HG02981 (cell line): ENCODE results near the gene JCAD.
"Not testable (repeated sequence)": the region's sequence is repeated elsewhere in the genome, so short reads cannot be mapped to it uniquely, and the experiment has no call there.

Source experiments
- ATAC-seq: cut with Tn5 transposase; IDR thresholded peaks from one replicate; pipeline ENCODE4 v1.9.1; 2021; ENCODE audit warnings: mild to moderate bottlenecking, moderate library complexity; ENCODE audit not compliant: unreplicated experiment

Gene JCAD

DNA sequence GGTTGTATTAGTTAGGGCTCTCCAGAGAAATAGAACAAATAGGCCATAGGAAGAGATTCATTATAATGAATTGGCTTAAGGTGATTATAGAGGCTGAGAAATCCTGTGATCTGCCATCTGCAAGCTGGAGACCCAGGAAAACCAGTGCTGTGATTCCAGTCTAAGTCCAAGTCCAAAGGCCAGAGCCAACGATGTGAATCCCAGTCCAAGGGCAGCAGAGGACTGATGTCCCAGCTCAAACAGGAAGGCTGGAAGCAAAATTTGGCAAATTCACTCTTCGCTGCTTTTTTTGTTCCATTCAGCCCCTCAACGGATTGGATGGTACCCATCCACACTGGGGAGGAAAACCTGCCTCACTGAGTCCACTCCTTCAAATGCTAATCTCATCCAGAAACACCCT lies 68.0 kb downstream of the JCAD start:
- no peak for ATAC-seq

DNA sequence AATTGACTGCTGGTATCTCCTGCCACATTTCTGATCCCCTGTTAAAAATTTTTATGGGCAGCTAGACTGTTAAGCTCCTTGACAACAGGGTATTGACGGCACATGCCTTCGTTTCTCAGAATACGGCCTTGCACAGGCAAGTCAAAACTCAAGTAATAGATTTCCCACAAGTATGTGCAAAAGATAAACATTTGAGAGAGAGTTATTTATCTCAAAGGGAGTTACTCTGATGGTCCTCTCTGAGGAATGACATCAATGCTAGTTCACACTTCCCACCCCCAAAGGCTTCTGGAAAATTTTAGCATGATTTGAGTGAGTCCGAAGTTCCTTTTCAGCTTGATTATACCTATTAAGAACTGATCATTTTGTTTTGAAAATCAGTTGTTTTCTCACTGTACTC lies 71.9 kb downstream of the JCAD start:
- ATAC-seq: no peak

DNA sequence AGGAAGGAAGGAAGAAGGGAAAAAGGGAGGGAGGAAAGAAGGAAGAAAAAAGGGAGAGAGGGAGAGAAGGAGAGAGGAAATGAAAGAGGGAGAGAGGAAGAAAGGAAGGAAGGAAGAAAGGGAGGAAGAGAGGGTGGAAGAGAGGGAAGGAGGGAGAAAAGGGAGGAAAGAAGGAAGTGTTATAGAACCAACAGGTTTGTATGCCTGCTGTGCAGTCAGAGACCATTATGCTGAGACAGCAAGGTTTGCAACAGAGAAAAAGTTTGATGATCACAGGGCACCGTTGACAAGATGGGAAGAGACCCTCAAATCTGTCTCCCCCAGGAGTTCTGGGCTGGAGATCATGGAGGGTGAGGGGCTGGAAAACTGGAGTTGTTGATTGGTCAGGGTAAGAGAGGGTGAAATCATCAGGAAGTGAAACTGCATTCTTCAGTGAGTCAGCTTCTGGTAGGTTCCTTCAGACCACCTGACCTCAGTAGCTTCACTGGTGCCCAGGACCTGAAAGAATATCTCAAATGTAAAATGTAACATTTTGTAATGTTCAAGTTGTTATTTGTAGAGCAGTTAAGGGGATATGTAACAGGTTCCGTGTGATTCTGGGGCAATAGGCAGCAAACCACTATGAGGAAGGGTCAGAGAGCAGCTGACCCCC lies 76.3 kb downstream of the JCAD start:
- ATAC-seq: no peak

DNA sequence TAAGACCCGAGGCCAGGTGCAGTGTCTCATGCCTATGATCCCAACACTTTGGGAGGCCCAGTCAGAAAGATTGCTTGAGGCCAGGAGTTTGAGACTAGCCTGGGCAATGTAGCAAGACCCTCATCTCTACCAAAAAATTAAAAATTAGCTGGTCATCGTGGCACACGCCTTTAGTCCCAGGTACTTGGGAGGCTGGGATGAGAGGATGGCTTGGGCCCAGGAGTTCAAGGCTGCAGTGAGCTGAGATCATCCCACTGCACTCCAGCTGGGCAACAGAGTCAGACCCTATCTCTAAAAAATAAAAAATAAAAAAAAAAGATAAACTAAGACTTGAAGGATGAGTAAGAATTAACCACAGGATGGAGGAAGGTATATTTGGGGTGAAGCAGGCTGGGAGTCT lies 77.9 kb downstream of the JCAD start:
- ATAC-seq: no peak

DNA sequence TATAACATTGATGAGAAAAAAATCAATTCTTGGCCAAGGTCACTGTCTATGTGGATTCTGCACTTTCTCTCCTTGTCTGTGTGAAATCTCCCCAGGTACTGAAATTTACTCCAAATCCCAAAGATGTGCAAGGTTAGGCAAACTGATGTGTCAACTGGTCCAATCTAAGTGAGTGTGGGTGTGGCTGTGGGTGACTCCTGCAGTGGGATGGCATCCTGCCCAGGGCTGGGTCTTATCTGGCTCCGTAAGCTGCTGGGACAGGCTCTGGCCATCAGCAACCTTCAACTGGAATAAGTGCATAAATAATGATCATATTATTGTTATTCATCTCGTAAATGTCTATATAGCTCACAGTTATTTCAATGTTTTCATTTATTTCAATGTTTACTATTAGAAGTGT lies 79.3 kb downstream of the JCAD start:
- ATAC-seq: no peak

GRCh38 chr10:29979421-29979779 lies 80.0 kb downstream of the JCAD start:
- not testable (repeated sequence) for ATAC-seq

GRCh38 chr10:29977171-29977570 lies 82.2 kb downstream of the JCAD start:
- no peak for ATAC-seq

DNA sequence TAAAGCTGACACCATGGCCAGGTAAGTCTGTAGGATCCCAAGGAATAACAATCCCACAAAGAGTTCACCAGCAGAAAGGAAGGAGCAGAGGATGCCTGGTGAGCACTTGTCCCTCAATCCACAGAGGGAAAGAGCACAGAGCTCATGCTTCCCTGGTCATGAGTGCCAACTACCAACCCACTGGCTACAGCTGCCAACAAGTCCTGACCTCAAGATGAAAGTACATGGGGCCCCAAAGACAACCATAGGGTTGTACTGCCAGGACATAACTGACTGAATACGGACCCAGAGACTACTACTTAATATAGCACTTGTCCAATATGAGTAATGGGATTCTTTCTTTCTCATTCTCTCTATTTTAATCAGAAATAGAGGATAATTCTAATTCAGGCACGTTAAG lies 83.3 kb downstream of the JCAD start:
- no peak for ATAC-seq

DNA sequence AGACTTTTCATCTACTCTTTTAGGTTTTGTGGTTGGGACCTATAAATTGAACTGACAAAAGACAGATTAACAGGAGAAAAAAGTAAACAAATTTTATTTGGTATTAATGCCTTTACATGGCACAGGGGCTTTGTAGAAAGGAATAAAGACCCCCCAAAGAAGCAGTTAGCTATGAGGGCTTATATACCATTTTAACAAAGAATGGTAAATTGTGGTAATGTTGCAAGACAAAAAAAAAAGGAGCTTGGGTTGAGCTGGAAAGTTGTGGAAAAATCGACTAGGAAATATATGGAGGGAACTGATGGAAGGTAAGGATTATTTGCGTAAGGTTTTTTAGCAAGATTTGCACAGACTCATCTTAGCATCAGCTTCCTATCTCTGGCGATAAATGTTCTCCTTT lies 84.6 kb downstream of the JCAD start:
- no peak for ATAC-seq

DNA sequence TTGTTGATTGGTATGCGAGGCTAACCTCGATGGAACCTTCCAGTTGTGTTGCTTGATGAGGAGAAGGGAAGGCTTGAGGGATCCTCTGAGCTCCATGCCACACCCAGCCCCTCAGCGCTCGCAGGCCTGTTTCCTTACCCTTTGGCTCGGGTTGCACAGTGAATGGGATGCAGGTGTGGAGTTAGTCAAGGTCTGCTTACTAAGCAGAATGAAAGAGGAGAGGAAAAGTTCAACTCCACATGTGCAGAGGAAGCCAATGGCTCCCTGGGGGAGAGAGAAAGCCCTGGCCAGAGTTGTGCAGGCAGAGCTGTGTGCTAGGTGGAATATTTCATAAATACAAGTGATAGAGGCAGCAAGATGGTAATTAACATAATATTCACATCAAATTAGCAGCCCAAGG lies 85.5 kb downstream of the JCAD start:
- ATAC-seq: no peak

GRCh38 chr10:29970576-29970975 lies 88.8 kb downstream of the JCAD start:
- ATAC-seq: no peak

DNA sequence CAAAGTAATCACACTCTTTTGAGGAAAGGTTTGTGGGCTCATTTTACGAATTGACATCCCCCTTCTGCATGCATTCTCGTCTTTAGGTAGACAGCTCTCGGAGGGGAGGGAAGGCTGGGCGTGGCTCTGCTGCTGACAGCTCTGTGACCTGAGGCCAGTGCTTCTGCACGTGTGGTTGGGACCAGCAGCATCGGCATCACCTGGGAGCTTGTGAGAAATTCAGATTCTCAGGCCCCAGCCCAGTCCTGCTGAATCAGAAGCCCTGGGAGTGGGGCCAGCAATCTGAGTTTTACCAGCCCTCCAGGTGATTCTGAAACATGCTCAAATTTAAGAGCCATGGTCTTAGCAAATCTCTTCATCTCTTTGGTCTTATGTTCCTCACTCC lies 89.4 kb downstream of the JCAD start:
- ATAC-seq: no peak

DNA sequence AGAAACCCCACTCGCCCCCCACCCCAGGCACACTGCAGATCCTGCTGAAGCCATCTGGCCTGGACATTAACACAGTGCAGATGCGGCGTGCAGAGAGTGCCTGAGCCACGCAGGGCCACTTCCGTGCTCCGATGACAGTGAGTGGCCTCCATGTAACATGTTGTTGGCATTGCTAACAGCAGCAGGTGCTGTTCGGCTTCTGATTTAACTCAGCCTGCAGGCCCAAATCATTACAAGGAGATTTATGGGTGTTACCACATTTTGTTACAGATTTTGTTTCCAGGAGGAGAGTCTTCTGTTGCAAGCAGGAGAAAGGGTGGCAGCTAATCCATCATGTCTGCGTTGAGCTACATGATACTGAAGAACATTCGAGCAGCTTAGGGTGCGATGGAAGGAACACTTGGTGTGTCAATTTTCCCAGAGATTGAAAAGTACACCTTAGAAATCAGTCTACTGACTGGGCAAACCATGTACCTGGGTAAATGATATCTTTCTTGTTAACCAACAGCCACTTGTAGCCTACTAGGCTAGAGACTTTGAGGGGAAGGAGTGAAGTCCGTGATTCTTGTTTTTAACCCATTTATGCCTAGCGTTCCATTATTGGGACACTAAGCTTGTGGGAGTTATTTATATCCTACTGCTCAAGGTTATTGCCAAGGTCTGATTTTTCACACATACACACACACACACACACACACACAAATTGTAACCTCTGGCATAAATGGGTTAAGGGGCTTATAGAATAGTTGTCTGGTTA lies 90.0 kb downstream of the JCAD start:
- ATAC-seq: no peak

GRCh38 chr10:29968585-29968984 lies 90.8 kb downstream of the JCAD start:
- ATAC-seq: no peak

DNA sequence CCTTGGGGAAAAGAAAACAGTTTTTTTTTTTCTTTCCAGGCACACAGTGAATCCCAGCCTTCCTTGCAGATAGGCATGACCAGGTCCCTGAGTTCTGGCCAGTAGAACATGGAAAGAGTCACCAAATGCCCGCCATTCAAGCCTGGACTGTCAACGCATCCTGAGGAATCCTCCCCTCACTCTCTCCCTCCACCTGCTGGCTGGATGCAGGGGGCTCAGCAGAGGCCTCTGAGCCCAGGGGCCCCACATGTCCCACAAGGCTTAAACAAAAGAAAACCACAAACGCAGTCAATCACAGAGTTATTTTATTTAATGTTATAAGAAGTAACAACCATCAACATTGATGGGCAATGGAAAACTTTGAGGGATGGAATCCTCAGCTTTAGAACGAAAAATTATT lies 93.1 kb downstream of the JCAD start:
- no peak for ATAC-seq
